ENCODE results near the gene FHAD1. TPM values are rescaled to one million over a fixed set of nuclear protein-coding genes. Genes with fewer than 3 reads are reported as not detected.

The FHAD1 gene
- total and polyA plus RNA-seq, 2 of the 13 experiments (the other 11 are each of a cell fraction or from before 2014, with no cell fraction given) = not detected

DNA sequence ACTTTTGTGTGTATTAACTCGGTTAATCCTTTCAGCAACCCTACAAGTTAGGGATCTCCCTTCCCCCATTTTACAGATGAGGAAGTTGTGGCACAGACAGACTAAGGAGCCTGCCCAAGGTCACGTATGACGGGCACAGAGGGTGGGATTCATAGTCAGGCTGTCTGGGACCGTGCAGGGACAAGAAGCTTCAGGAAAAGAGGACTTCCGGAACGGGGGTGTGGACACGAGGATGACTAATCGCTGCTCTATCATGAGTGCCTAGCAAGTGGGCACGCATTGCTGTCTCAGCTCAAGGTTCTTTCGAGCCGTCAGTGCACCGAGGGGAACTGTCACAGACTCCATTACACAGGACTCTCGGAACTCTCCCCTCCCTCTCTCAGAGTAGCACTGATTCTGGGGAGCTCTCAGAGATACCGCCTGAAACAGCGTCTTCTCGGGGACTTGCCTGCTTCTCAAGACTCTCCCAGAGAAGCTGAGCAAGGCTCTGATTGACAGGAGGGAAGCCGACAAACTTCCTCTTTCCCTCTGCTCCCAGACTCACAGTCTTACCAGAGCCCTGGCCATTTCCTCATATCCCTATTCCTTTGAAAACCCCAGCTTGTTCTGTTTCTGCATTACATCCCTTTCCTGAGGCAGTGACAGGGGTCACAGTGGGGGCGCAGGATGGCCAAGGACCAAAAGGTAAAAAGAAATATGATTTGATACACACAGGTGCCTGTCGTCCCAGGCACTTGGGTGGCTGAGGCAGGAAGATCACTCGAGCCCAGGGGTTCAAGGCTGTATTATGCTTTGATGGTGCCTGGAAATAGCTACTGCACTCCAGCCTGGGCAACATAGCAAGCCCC lies 14.4 kb downstream of the FHAD1 start (continued):
- TF ChIP-seq ZNF12 (CRISPR knock-in tag; IDR thresholded peaks at IDR 0.05) (no peak), GPBP1L1 (CRISPR knock-in tag; IDR thresholded peaks at IDR 0.05) (no peak), SOX5 (CRISPR knock-in tag; IDR thresholded peaks at IDR 0.05; ENCODE audit: borderline replicate concordance) (0 out of 2 replicates have a peak, but pooled peaks have one; percentile 23), ZNF616 (CRISPR knock-in tag; IDR thresholded peaks at IDR 0.05; ENCODE audit: low read depth) (no peak), SAP130 (CRISPR knock-in tag; IDR thresholded peaks at IDR 0.05; ENCODE audit: low read depth) (peak; percentile 54; the same call in 1 of the 2 replicates), ARNT (IDR thresholded peaks at IDR 0.05) (no peak), SNRNP70 (IDR thresholded peaks at IDR 0.05; ENCODE audit: low read depth, low read length) (no peak), KLF16 (CRISPR knock-in tag; IDR thresholded peaks at IDR 0.05) (no peak), ZMAT3 (CRISPR knock-in tag; conservative IDR thresholded peaks at IDR 0.05) (no peak), HMGXB4 (CRISPR knock-in tag; IDR thresholded peaks at IDR 0.05; ENCODE audit: borderline replicate concordance in 1 of 2, low read depth in 1 of 2) (no peak), GATAD2A (CRISPR knock-in tag; IDR thresholded peaks at IDR 0.05) (0 out of 2 replicates have a peak, but pooled peaks have one; percentile 29), KDM5B (CRISPR knock-in tag; IDR thresholded peaks at IDR 0.05; ENCODE audit: borderline replicate concordance) (no peak), ZFP36L2 (CRISPR knock-in tag; IDR thresholded peaks at IDR 0.05) (no peak), PBX2 (CRISPR knock-in tag; IDR thresholded peaks at IDR 0.05) (0 out of 2 replicates have a peak, but pooled peaks have one; percentile 51), CENPT (CRISPR knock-in tag; IDR thresholded peaks at IDR 0.05; ENCODE audit: low read depth) (no peak), STAT5B (CRISPR knock-in tag; IDR thresholded peaks at IDR 0.05) (no peak), KDM1A (CRISPR knock-in tag; IDR thresholded peaks at IDR 0.05) (peak; percentile 85), ZNF121 (CRISPR knock-in tag; IDR thresholded peaks at IDR 0.05) (peak; percentile 98), HDAC1 (CRISPR knock-in tag; IDR thresholded peaks at IDR 0.05) (no peak; the same call in 1 of the 2 replicates), ETV5 (CRISPR knock-in tag; IDR thresholded peaks at IDR 0.05; ENCODE audit: borderline replicate concordance) (peak; percentile 89), ADNP (CRISPR knock-in tag; IDR thresholded peaks at IDR 0.05) (peak; percentile 68)
- TF ChIP-seq, protein P1, sequence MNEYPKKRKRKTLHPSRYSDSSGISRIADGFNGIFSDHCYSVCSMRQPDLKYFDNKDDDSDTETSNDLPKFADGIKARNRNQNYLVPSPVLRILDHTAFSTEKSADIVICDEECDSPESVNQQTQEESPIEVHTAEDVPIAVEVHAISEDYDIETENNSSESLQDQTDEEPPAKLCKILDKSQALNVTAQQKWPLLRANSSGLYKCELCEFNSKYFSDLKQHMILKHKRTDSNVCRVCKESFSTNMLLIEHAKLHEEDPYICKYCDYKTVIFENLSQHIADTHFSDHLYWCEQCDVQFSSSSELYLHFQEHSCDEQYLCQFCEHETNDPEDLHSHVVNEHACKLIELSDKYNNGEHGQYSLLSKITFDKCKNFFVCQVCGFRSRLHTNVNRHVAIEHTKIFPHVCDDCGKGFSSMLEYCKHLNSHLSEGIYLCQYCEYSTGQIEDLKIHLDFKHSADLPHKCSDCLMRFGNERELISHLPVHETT (CRISPR knock-in tag; conservative IDR thresholded peaks at IDR 0.05) = no peak
- TF ChIP-seq, protein P2, sequence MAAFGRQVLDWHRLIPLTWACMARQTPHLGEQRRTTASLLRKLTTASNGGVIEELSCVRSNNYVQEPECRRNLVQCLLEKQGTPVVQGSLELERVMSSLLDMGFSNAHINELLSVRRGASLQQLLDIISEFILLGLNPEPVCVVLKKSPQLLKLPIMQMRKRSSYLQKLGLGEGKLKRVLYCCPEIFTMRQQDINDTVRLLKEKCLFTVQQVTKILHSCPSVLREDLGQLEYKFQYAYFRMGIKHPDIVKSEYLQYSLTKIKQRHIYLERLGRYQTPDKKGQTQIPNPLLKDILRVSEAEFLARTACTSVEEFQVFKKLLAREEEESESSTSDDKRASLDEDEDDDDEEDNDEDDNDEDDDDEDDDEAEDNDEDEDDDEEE (CRISPR knock-in tag; IDR thresholded peaks at IDR 0.05) = no peak

Measured in HepG2 (cell line).